HL-60 (cell line): Measurements from ENCODE around the gene SPATA16.

Experiments
- DNase-seq, 2 experiments: peaks; one replicate each; pipeline ENCODE4 v3.0.0-alpha.2; 2010 to 2020; ENCODE audit warnings: low read depth in 1 of 2, low spot score in 1 of 2
- H3K27ac ChIP-seq: fragments of 250-450 bp; sonication (Bioruptor Pico); replicated peaks from 2 replicates; pipeline ENCODE4 v1.5.1; 2020; ENCODE audit warnings: mild to moderate bottlenecking, moderate library complexity
- H3K27me3 ChIP-seq: fragments of 250-450 bp; sonication (Bioruptor Pico); 2 replicates; pipeline ENCODE4 v1.5.1; 2021; ENCODE audit warnings: mild to moderate bottlenecking, moderate library complexity; ENCODE audit not compliant: insufficient read depth, poor library complexity, severe bottlenecking
- H3K4me3 ChIP-seq: replicated peaks from 2 replicates; pipeline ENCODE4 v1.5.1; 2011; ENCODE audit warnings: mild to moderate bottlenecking, control low read depth, low read length; ENCODE audit not compliant: insufficient read depth
- GABPA ChIP-seq: IDR thresholded peaks from 2 replicates; pipeline ENCODE4 v1.6.1; 2012; ENCODE audit warnings: low read depth
- POLR2AphosphoS5 ChIP-seq: IDR thresholded peaks from 2 replicates; pipeline ENCODE4 v1.6.1; 2012; ENCODE audit warnings: low read depth
- SPI1 ChIP-seq: IDR thresholded peaks from 2 replicates; pipeline ENCODE4 v1.6.1; 2012; ENCODE audit warnings: low read depth, mild to moderate bottlenecking, borderline replicate concordance
- TF ChIP-seq, protein P1 (sequence below): IDR thresholded peaks from one replicate; pipeline ENCODE4 v1.5.1; 2011; ENCODE audit warnings: low read length, control low read depth, inconsistent platforms; ENCODE audit not compliant: insufficient read depth
- TF ChIP-seq, protein P2 (sequence below): IDR thresholded peaks from 2 replicates; pipeline ENCODE4 v1.6.1; 2012; ENCODE audit warnings: low read depth; ENCODE audit not compliant: insufficient replicate concordance

The SPATA16 gene

DNA sequence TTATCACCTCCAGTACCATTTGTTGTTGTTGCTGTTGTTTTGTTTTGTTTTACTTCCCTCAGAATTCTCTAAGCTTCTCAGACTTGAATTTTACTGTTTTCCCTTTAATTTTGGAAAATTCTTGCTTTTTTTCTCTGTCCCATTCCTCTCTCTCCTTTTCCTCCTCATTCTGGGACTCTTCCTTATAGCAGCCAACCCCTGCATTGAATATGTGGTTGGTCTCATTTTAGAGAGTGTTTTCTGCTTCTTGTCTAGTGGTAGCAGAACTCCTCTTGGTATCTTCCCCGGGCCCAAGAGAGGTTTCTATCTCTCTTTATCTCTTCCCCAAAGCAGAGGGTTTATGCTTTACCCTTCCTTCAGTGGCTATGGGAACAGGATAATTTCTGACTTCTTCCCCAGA lies 113.6 kb downstream of the SPATA16 start:
- H3K27ac ChIP-seq: no peak overlapping the region
- TF ChIP-seq SPI1: no peak
- TF ChIP-seq GABPA: no peak
- TF ChIP-seq, protein P1, sequence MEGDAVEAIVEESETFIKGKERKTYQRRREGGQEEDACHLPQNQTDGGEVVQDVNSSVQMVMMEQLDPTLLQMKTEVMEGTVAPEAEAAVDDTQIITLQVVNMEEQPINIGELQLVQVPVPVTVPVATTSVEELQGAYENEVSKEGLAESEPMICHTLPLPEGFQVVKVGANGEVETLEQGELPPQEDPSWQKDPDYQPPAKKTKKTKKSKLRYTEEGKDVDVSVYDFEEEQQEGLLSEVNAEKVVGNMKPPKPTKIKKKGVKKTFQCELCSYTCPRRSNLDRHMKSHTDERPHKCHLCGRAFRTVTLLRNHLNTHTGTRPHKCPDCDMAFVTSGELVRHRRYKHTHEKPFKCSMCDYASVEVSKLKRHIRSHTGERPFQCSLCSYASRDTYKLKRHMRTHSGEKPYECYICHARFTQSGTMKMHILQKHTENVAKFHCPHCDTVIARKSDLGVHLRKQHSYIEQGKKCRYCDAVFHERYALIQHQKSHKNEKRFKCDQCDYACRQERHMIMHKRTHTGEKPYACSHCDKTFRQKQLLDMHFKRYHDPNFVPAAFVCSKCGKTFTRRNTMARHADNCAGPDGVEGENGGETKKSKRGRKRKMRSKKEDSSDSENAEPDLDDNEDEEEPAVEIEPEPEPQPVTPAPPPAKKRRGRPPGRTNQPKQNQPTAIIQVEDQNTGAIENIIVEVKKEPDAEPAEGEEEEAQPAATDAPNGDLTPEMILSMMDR: no peak
- TF ChIP-seq, protein P2, sequence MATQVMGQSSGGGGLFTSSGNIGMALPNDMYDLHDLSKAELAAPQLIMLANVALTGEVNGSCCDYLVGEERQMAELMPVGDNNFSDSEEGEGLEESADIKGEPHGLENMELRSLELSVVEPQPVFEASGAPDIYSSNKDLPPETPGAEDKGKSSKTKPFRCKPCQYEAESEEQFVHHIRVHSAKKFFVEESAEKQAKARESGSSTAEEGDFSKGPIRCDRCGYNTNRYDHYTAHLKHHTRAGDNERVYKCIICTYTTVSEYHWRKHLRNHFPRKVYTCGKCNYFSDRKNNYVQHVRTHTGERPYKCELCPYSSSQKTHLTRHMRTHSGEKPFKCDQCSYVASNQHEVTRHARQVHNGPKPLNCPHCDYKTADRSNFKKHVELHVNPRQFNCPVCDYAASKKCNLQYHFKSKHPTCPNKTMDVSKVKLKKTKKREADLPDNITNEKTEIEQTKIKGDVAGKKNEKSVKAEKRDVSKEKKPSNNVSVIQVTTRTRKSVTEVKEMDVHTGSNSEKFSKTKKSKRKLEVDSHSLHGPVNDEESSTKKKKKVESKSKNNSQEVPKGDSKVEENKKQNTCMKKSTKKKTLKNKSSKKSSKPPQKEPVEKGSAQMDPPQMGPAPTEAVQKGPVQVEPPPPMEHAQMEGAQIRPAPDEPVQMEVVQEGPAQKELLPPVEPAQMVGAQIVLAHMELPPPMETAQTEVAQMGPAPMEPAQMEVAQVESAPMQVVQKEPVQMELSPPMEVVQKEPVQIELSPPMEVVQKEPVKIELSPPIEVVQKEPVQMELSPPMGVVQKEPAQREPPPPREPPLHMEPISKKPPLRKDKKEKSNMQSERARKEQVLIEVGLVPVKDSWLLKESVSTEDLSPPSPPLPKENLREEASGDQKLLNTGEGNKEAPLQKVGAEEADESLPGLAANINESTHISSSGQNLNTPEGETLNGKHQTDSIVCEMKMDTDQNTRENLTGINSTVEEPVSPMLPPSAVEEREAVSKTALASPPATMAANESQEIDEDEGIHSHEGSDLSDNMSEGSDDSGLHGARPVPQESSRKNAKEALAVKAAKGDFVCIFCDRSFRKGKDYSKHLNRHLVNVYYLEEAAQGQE: no peak
- TF ChIP-seq POLR2AphosphoS5: no peak
- DNase-seq: no peak
- no peak overlapping the region for H3K4me3 ChIP-seq
- no peaks in the 10 kb centered on the region for H3K27me3 ChIP-seq

DNA sequence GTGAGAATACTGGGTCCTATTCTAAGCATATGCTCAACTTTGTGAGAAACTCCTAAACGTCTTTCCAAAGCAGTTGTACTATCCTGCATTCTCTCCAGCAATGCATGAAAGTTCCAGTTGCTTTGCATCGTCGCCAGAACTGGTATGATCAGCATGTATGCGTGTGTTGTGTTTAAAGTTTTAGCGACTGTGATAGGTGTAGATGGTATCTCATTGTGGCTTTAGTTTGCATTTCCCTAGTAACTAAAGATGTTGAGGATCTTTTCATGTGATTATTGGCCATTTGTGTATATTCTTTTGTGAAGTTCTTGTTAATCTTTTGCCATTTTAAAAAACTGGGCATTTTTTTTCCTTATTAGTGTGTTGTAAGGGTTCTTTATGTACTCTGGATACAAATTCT lies 115.1 kb downstream of the SPATA16 start:
- H3K4me3 ChIP-seq: no peak overlapping the region
- TF ChIP-seq, protein P2: no peak
- TF ChIP-seq SPI1 (no peak), POLR2AphosphoS5 (no peak), GABPA (no peak)
- TF ChIP-seq, protein P1: no peak
- DNase-seq: no peak
- H3K27ac ChIP-seq: no peak overlapping the region
- no peaks in the 10 kb centered on the region for H3K27me3 ChIP-seq

DNA sequence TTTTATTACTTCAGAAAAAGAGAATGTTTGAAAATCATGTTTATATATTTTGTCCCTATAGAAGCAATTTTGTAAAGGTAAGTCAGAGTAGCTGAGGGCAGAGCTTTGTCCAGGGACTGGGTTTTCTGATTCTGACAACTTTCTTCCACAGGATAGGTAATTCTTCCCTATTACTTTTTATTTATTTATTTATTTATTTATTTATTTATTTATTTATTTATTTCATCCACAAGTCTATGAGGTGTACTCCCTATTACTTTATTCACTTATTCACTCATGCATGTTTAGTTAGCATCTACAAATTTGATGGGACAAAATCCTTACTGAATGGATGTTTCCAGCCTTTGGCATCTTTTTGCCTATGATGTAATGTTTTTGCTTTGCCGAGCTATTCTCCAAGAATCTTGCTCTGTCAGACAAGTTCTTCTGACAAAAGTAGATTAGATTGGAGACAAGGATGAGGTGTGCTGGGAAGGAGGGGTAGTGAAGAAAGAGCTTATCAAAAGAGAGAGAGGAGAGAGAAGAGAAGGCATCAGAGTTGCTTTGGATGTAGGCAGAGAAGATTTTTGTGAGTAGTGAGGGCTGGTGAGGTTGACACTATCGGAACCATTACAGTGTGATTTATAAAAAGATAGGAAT lies 119.4 kb downstream of the SPATA16 start:
- TF ChIP-seq, protein P2: no peak
- Histone ChIP-seq H3K4me3 (no peak overlapping the region), H3K27me3 (no peaks in the 10 kb centered on the region), H3K27ac (no peak overlapping the region)
- DNase-seq: no peak
